ENCODE measurements around the gene LTO1. TPM values are rescaled to one million over a fixed set of nuclear protein-coding genes. Genes with fewer than 3 reads are reported as not detected.

The LTO1 gene
- total RNA-seq, 1 experiment from 2014 or later: 18.6 TPM

GRCh38 chr11:69658626-69659450 lies 16.3 kb downstream of the LTO1 start:
- DNase-seq (ENCODE audit: low read depth): no peak

GRCh38 chr11:69657911-69658625 lies 17.1 kb downstream of the LTO1 start:
- no peak for DNase-seq (ENCODE audit: low read depth)

DNA sequence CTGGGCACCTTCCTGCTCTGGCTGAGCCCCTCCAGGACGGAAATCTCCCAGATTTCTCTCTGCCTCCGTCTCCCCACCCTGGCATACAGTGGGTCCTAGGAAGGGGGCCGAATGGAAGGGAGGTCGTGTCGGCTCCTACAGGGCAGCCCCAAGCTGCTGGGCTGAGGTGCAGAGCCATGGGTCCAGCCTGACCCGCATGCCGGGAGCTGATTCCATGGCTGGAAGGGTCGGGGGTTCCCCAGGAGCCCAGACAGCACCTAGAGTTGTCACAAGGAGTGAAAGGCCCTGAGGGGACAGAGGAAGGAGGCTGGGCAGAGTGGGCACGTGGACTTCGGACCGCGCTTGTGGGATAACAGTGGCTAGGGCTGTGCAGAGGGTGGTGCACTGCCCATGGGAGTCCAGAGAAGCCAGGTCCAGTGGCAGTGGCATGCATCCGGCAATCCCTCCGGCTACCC lies 17.7 kb downstream of the LTO1 start:
- DNase-seq (ENCODE audit: low read depth): no peak

DNA sequence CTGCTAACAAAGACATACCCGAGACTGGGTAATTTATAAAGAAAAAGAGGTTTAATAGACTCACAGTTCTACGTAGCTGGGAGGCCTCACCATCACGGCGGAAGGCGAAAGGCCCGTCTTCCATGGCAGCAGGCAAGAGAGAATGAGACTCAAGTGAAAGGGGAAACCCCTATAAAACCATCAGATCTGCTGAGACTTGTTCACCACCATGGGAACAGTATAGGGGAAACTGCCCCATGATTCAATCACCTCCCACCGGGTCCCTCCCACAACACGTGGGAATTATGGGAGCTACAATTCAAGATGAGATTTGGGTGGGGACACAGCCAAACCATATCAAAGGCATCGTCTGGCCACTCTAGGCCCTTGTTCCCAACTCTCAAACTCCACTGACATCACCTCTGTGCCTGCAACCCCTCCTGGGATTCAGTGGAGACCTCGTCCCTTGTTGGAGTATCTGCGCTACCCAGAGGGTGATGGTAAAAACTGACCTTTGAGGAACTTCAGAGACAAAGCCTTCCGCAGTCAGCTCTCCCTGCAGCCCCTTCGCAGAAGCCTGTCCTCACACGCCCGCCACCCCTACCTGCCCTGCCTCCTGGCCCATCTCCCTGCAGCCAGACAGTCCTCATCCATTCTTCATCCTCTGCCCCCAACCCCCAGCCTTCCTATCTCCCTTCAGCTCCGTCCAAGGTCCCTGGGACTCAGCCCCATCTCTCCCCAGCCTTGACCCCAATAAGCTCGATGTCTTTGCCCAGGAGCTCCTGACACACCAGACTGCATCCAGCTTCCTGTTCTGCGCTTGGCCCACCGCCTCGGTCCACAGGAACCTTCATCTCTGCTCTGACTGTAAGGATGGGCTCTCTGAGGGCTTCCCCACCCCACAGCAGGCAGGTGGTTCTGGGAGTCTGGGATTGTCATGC lies 18.4 kb downstream of the LTO1 start:
- DNase-seq (ENCODE audit: low read depth): no peak

GRCh38 chr11:69655479-69656428 lies 19.4 kb downstream of the LTO1 start:
- peak; percentile 37 for DNase-seq (ENCODE audit: low read depth)

DNA sequence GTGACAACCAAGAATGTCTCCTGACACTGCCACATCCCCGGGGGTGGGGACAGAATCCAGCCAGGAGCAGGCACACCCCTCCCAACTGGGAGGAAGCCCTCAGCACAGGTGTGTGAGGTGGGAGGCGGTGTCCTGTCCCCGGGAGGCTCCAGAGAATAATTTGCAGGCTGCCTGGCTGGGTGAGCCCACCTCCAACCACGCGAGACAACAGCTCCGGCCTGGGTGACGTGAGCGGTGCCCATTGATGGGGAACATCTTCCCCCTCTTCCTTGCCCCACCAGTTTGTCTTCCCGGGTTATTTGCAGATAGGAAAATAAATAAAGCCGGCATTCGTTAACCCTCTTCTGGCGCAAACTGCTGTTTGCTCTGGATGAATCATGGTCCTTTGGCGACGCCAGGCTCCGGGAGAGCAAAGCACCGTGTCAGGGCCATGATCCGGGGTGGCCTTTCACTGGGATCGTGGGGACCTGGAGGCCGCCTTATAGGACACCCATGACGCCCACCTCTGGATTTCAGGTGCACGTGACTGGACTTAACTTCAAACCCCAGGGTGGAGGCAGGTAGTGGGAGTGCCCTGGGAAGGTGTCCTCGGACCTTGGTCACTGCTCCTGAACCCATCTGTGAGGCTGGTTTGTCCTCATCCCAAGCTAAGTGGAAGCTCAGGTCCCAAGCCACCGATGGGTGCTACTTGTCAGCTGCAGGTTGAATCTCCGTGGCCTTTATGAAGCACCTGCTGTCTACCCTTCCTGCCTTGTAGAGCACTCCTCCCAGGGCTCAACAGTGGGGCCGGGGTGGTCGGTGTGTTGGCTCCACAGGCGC lies 20.3 kb downstream of the LTO1 start:
- DNase-seq (ENCODE audit: low read depth): peak; percentile 50

GRCh38 chr11:69654001-69654659 lies 21.0 kb downstream of the LTO1 start:
- DNase-seq (ENCODE audit: low read depth): no peak

GRCh38 chr11:69653406-69653960 lies 21.7 kb downstream of the LTO1 start:
- no peak for DNase-seq (ENCODE audit: low read depth)

- no peak for DNase-seq (ENCODE audit: low read depth)
Observed at GRCh38 chr11:69652999-69653398, 22.2 kb downstream of the LTO1 start.

- DNase-seq (ENCODE audit: low read depth): no peak
Observed at GRCh38 chr11:69651834-69652620, 23.1 kb downstream of the LTO1 start.

DNA sequence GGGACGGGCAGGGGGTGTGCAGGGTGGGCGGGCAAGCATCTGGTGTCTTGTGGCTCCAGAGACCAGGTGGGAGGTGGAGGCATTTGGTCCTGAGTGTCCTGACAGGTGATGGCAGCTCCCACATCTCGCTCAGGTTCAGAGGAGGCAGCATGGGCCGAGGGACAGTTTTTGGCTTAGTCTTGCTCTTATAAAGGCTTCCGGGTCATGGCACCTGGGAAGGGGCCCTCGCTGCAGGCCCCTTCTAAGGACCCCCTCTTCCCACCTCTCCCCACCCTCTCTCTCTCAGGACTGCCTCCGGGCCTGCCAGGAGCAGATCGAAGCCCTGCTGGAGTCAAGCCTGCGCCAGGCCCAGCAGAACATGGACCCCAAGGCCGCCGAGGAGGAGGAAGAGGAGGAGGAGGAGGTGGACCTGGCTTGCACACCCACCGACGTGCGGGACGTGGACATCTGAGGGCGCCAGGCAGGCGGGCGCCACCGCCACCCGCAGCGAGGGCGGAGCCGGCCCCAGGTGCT lies 24.3 kb downstream of the LTO1 start:
- no peak for DNase-seq (ENCODE audit: low read depth)

- peak; percentile 30 for DNase-seq (ENCODE audit: low read depth)
Observed at GRCh38 chr11:69650081-69650831, 24.9 kb downstream of the LTO1 start.

- DNase-seq (ENCODE audit: low read depth): no peak
Observed at GRCh38 chr11:69649576-69649900, 25.6 kb downstream of the LTO1 start.

DNA sequence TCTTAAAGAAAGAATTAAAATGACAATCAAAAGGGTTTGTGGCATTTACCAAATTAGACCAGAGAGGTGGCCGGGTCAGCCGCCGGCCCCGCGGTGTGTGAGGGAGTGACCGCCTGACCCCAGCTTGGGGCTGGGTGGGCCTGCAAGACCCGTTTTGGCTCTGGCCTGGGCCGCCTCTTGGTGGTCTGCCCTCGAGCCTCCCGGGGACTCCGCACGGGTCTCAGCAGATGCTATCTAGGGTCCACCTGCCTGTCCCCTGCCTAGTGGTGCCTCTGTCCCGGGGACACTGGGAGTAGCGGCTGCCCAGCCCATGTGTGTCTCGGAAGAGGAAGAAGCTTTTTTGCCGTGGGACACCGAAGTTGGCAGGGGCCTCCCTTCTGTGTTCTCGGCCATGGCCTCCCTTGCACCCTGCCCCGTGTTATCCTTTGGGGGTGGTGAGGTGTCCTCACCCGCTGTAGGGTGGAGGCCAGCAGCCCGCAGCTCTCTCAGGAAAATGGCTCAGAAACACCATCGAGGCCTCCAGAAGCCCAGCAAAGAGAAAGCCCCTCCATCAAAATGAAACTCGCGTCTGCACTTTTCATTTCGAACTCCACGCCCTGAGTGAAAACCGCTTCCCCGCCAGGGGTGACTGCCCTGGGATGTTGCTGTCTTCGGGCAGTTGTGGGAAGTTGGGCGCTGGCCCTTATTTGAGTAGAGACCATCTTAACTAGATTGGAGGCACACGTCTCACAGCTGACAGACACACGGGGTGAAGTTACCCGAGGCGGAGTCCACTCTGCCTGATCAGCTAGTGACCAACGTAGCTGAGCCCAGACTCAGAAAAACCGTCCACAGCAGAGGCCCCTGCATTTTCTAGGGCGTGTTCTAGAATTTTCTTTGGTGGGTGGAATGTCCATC lies 26.2 kb downstream of the LTO1 start:
- no peak for DNase-seq (ENCODE audit: low read depth)

DNA sequence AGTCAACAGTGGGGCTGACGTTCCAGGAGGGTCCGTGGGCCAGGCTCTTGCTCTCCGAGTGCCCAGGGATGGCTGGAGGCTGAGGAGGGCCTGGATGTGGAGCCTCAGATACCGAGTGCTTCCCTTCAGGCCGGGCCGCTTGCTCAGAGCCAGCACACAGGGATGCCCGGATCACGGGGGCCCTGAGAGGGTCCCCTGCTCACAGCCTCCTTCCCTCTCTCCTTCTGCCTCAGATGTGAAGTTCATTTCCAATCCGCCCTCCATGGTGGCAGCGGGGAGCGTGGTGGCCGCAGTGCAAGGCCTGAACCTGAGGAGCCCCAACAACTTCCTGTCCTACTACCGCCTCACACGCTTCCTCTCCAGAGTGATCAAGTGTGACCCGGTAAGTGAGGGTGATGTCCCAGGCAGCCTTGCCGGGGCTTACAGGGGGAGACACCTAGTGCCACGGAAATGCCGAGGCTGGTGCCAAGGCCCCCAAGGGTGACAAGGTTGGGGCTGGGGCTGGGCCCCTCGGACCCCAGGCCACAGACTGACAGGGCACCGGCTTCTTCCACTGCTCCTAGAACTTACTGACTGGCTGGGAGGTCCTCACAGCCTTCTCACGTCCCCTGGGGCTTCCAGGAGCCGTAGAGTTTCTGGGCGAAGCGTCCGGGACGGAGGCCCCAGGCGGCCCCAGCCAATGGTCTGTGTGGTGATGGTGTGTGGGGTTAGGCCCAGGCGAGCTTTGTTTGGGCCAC lies 27.2 kb downstream of the LTO1 start:
- peak; percentile 36 for DNase-seq (ENCODE audit: low read depth)

Data from HT1080 (cell line).